Astrocyte (in vitro differentiated cells and primary cell): ENCODE measurements around the gene GAS6. TPM values are rescaled to one million over a fixed set of nuclear protein-coding genes. Genes with fewer than 3 reads are reported as not detected.

Experiments
- DNase-seq: peaks from one replicate; pipeline ENCODE4 v3.0.0-alpha.2; 2010; ENCODE audit warnings: low read depth
- FAIRE-seq: peaks from 2 replicates; lab custom pipeline; 2011; peaks lifted over from hg19 to GRCh38; lab: Jason Lieb, UNC
- H2AFZ ChIP-seq: 2 replicates; pipeline ENCODE4 v1.6.0; 2012; ENCODE audit warnings: low read depth, low read length, inconsistent platforms
- H3K27ac ChIP-seq: 2 replicates; pipeline ENCODE4 v1.5.1; 2011; ENCODE audit warnings: low read depth, low read length, inconsistent platforms
- H3K27me3 ChIP-seq: 2 replicates; pipeline ENCODE4 v1.6.0; 2011; ENCODE audit warnings: low read length, inconsistent platforms; ENCODE audit not compliant: insufficient read depth
- H3K36me3 ChIP-seq: 2 replicates; pipeline ENCODE4 v1.5.1; 2011; ENCODE audit warnings: low read length, inconsistent platforms; ENCODE audit not compliant: insufficient read depth
- H3K4me1 ChIP-seq: 2 replicates; pipeline ENCODE4 v1.5.1; 2011; ENCODE audit warnings: low read length, inconsistent platforms; ENCODE audit not compliant: insufficient read depth
- H3K4me2 ChIP-seq: 2 replicates; pipeline ENCODE4 v1.6.0; 2012; ENCODE audit warnings: low read length, inconsistent platforms
- H3K4me3 ChIP-seq: 2 replicates; pipeline ENCODE4 v1.5.1; 2011; ENCODE audit warnings: low read depth, mild to moderate bottlenecking, low read length, inconsistent platforms; ENCODE audit not compliant: insufficient read depth
- H3K79me2 ChIP-seq: 2 replicates; pipeline ENCODE4 v1.6.0; 2012; ENCODE audit warnings: mild to moderate bottlenecking, low read length, inconsistent platforms; ENCODE audit not compliant: insufficient read depth
- H3K9ac ChIP-seq: 2 replicates; pipeline ENCODE4 v1.6.0; 2012; ENCODE audit warnings: mild to moderate bottlenecking, low read length, inconsistent platforms
- H3K9me3 ChIP-seq: 2 replicates; pipeline ENCODE4 v1.5.1; 2012; ENCODE audit warnings: low read depth, mild to moderate bottlenecking, low read length, inconsistent platforms; ENCODE audit not compliant: insufficient read depth
- H4K20me1 ChIP-seq: 2 replicates; pipeline ENCODE4 v1.6.0; 2012; ENCODE audit warnings: low read length, inconsistent platforms; ENCODE audit not compliant: insufficient read depth
- H3K27ac Mint-ChIP-seq: one replicate; pipeline ENCODE4 v1.8.0; 2021; ENCODE audit warnings: mild to moderate bottlenecking, mixed read lengths; ENCODE audit not compliant: unreplicated experiment
- H3K27me3 Mint-ChIP-seq: one replicate; pipeline ENCODE4 v1.8.0; 2021; ENCODE audit warnings: low read depth, mixed read lengths; ENCODE audit not compliant: unreplicated experiment
- H3K36me3 Mint-ChIP-seq: one replicate; pipeline ENCODE4 v1.8.0; 2021; ENCODE audit warnings: low read depth, mixed read lengths; ENCODE audit not compliant: unreplicated experiment
- H3K4me1 Mint-ChIP-seq: one replicate; pipeline ENCODE4 v1.8.0; 2021; ENCODE audit warnings: low read depth, mixed read lengths; ENCODE audit not compliant: unreplicated experiment
- H3K4me3 Mint-ChIP-seq: one replicate; pipeline ENCODE4 v1.8.0; 2021; ENCODE audit warnings: mild to moderate bottlenecking, moderate library complexity, mixed read lengths; ENCODE audit not compliant: unreplicated experiment
- H3K9me3 Mint-ChIP-seq: one replicate; pipeline ENCODE4 v1.8.0; 2021; ENCODE audit warnings: mild to moderate bottlenecking, mixed read lengths; ENCODE audit not compliant: unreplicated experiment
- CTCF ChIP-seq: IDR thresholded peaks from 2 replicates; pipeline ENCODE4 v1.5.1; 2011; ENCODE audit warnings: low read depth, mild to moderate bottlenecking, inconsistent platforms, low read length, moderate library complexity; ENCODE audit not compliant: insufficient read depth
- EZH2 ChIP-seq: IDR thresholded peaks from 2 replicates; pipeline ENCODE4 v1.6.1; 2012; ENCODE audit warnings: mild to moderate bottlenecking, low read length, inconsistent platforms; ENCODE audit not compliant: insufficient read depth
- total RNA-seq: library from RNA; stranded (reverse); gene quantifications from 2 replicates; pipeline ENCODE4 v1.2.1, GENCODE V29; 2021

Gene GAS6
- total RNA-seq, 1 donor from 2014 or later, result 287 TPM

- Mint-ChIP-seq H3K27me3 (peaks cover 5% of the 10 kb centered on the region), H3K4me3 (no peak overlapping the region), H3K4me1 (peaks cover 4% of the 10 kb centered on the region), H3K27ac (no peak overlapping the region), H3K9me3 (peaks cover 5% of the 10 kb centered on the region), H3K36me3 (peaks cover 2% of the 10 kb centered on the region)
- no peak for FAIRE-seq
- H2AFZ ChIP-seq, result no peak overlapping the region
- peaks cover 7% of the 10 kb centered on the region for H3K4me1 ChIP-seq
- H3K9ac ChIP-seq, result no peak overlapping the region
- H4K20me1 ChIP-seq, result no peaks in the 10 kb centered on the region
- H3K36me3 ChIP-seq, result no peaks in the 10 kb centered on the region
- DNase-seq, result no peak
- H3K27me3 ChIP-seq, result no peaks in the 10 kb centered on the region
- no peak overlapping the region for H3K4me3 ChIP-seq
- no peaks in the 10 kb centered on the region for H3K79me2 ChIP-seq
- H3K4me2 ChIP-seq, result no peak overlapping the region
- H3K9me3 ChIP-seq, result peaks cover 17% of the 10 kb centered on the region
- H3K27ac ChIP-seq, result no peak overlapping the region
- TF ChIP-seq CTCF, result no peak
- no peak for TF ChIP-seq EZH2
These were observed 58.3 kb downstream of the GAS6 start for GRCh38 chr13:113805431-113806103.

GRCh38 chr13:113804703-113805430 is 59.0 kb downstream of the GAS6 start:
- H3K4me2 ChIP-seq, result no peak overlapping the region
- H3K9me3 ChIP-seq, result peaks cover 16% of the 10 kb centered on the region
- H3K36me3 ChIP-seq, result no peaks in the 10 kb centered on the region
- no peak overlapping the region for H3K9ac ChIP-seq
- Mint-ChIP-seq H3K9me3 (peaks cover 5% of the 10 kb centered on the region), H3K36me3 (no peaks in the 10 kb centered on the region), H3K27me3 (peaks cover 4% of the 10 kb centered on the region), H3K27ac (no peak overlapping the region), H3K4me1 (peaks cover 4% of the 10 kb centered on the region), H3K4me3 (no peak overlapping the region)
- H3K4me3 ChIP-seq, result no peak overlapping the region
- TF ChIP-seq EZH2 (no peak), CTCF (no peak)
- H4K20me1 ChIP-seq, result no peaks in the 10 kb centered on the region
- no peak overlapping the region for H3K27ac ChIP-seq
- DNase-seq (no peak), FAIRE-seq (no peak)
- no peaks in the 10 kb centered on the region for H3K79me2 ChIP-seq
- no peak overlapping the region for H2AFZ ChIP-seq
- H3K4me1 ChIP-seq, result peaks cover 7% of the 10 kb centered on the region
- no peaks in the 10 kb centered on the region for H3K27me3 ChIP-seq
